H9 (cell line): ENCODE results near the gene DTNB. TPM values are rescaled to one million over a fixed set of nuclear protein-coding genes. Genes with fewer than 3 reads are reported as not detected.

Experiments used
- DNase-seq: peaks from one replicate; pipeline ENCODE4 v3.0.0-alpha.2; 2017
- H2AFZ ChIP-seq: one replicate; pipeline ENCODE4 v1.6.1; 2013; ENCODE audit warnings: mild to moderate bottlenecking, low read length, control low read depth, moderate library complexity
- H2AK5ac ChIP-seq: 2 replicates; pipeline ENCODE4 v1.6.1; 2013; ENCODE audit warnings: low read length, control low read depth, mixed read lengths; ENCODE audit not compliant: insufficient read length
- H2BK120ac ChIP-seq: one replicate; pipeline ENCODE4 v1.6.1; 2013; ENCODE audit warnings: low read depth, mild to moderate bottlenecking, low read length, control low read depth, inconsistent platforms; ENCODE audit not compliant: poor library complexity, severe bottlenecking
- H2BK12ac ChIP-seq: 2 replicates; pipeline ENCODE4 v1.6.1; 2013; ENCODE audit warnings: low read length, control low read depth, mixed read lengths, low read depth; ENCODE audit not compliant: insufficient read length
- H2BK15ac ChIP-seq: 2 replicates; pipeline ENCODE4 v1.6.1; 2013; ENCODE audit warnings: low read depth, low read length, control low read depth
- H2BK20ac ChIP-seq: one replicate; pipeline ENCODE4 v1.6.1; 2013; ENCODE audit warnings: low read depth, mild to moderate bottlenecking, low read length, control low read depth, inconsistent platforms; ENCODE audit not compliant: poor library complexity, severe bottlenecking
- H2BK5ac ChIP-seq: 2 replicates; pipeline ENCODE4 v1.6.1; 2013; ENCODE audit warnings: low read length, control low read depth, mixed read lengths; ENCODE audit not compliant: insufficient read length
- H3K14ac ChIP-seq: 2 replicates; pipeline ENCODE4 v1.6.1; 2013; ENCODE audit warnings: low read length, control low read depth; ENCODE audit not compliant: insufficient read depth
- H3K18ac ChIP-seq: 2 replicates; pipeline ENCODE4 v1.6.1; 2013; ENCODE audit warnings: low read depth, mild to moderate bottlenecking, mixed read lengths, low read length, control low read depth; ENCODE audit not compliant: insufficient read length
- H3K23ac ChIP-seq: 2 replicates; pipeline ENCODE4 v1.6.1; 2013; ENCODE audit warnings: low read length, control low read depth, mixed read lengths, low read depth; ENCODE audit not compliant: insufficient read length
- H3K23me2 ChIP-seq: 2 replicates; pipeline ENCODE4 v1.6.1; 2013; ENCODE audit warnings: low read depth, mild to moderate bottlenecking, mixed read lengths, low read length, control low read depth; ENCODE audit not compliant: insufficient read length, poor library complexity, severe bottlenecking
- H3K27ac ChIP-seq: 2 replicates; pipeline ENCODE4 v1.5.1; 2013; ENCODE audit warnings: low read length, control low read depth, mixed read lengths, low read depth; ENCODE audit not compliant: insufficient read length
- H3K27me3 ChIP-seq: 2 replicates; pipeline ENCODE4 v1.6.1; 2013; ENCODE audit warnings: low read length, control low read depth, inconsistent platforms; ENCODE audit not compliant: insufficient read depth
- H3K4ac ChIP-seq: 2 replicates; pipeline ENCODE4 v1.6.1; 2013; ENCODE audit warnings: low read depth, mild to moderate bottlenecking, control low read depth, inconsistent platforms, low read length, moderate library complexity
- H3K4me1 ChIP-seq: 2 replicates; pipeline ENCODE4 v1.6.1; 2013; ENCODE audit warnings: low read length, control low read depth, inconsistent platforms; ENCODE audit not compliant: insufficient read depth
- H3K4me2 ChIP-seq: 2 replicates; pipeline ENCODE4 v1.6.1; 2013; ENCODE audit warnings: low read length, control low read depth, mixed read lengths; ENCODE audit not compliant: insufficient read length, insufficient read depth
- H3K56ac ChIP-seq: 2 replicates; pipeline ENCODE4 v1.6.1; 2013; ENCODE audit warnings: low read depth, mild to moderate bottlenecking, mixed read lengths, low read length, control low read depth; ENCODE audit not compliant: insufficient read length
- H3K79me1 ChIP-seq: 2 replicates; pipeline ENCODE4 v1.6.1; 2013; ENCODE audit warnings: low read depth, mild to moderate bottlenecking, moderate library complexity, low read length, control low read depth, inconsistent platforms; ENCODE audit not compliant: insufficient read depth, poor library complexity, severe bottlenecking
- H3K79me2 ChIP-seq: 2 replicates; pipeline ENCODE4 v1.6.1; 2013; ENCODE audit warnings: low read length, control low read depth, inconsistent platforms; ENCODE audit not compliant: insufficient read depth
- H3K9ac ChIP-seq: 2 replicates; pipeline ENCODE4 v1.6.1; 2013; ENCODE audit warnings: low read length, control low read depth, mixed read lengths; ENCODE audit not compliant: insufficient read length; ENCODE audit errors: extremely low read depth
- H3K9me3 ChIP-seq: one replicate; pipeline ENCODE4 v1.6.1; 2013; ENCODE audit warnings: low read depth, low read length, inconsistent platforms; ENCODE audit not compliant: control insufficient read depth
- H3T11ph ChIP-seq: one replicate; pipeline ENCODE4 v1.6.1; 2013; ENCODE audit warnings: mild to moderate bottlenecking, low read length, control low read depth, inconsistent platforms
- H4K20me1 ChIP-seq: one replicate; pipeline ENCODE4 v1.6.1; 2013; ENCODE audit not compliant: control insufficient read depth, insufficient read length, insufficient read depth
- H4K5ac ChIP-seq: 2 replicates; pipeline ENCODE4 v1.6.1; 2013; ENCODE audit warnings: low read depth, mild to moderate bottlenecking, mixed read lengths, low read length, control low read depth; ENCODE audit not compliant: insufficient read length
- H4K8ac ChIP-seq: replicated peaks from 2 replicates; pipeline ENCODE4 v1.6.1; 2013; ENCODE audit warnings: low read length, control low read depth, mixed read lengths, low read depth; ENCODE audit not compliant: insufficient read length
- H4K91ac ChIP-seq: 2 replicates; pipeline ENCODE4 v1.6.1; 2013; ENCODE audit warnings: low read depth, mild to moderate bottlenecking, moderate library complexity, mixed read lengths, low read length, control low read depth; ENCODE audit not compliant: insufficient read length
- H3K27ac Mint-ChIP-seq, 3 experiments: 2 replicates in 2 of 3; 3 replicates in 1 of 3; pipeline ENCODE4 v1.8.0; 2020 to 2021; ENCODE audit warnings: mixed read lengths in 3 of 3, mild to moderate bottlenecking in 1 of 3, moderate library complexity in 1 of 3
- H3K27me3 Mint-ChIP-seq: 2 replicates; pipeline ENCODE4 v1.8.0; 2021; ENCODE audit warnings: low read depth, mild to moderate bottlenecking, moderate library complexity, mixed read lengths
- H3K36me3 Mint-ChIP-seq, 3 experiments: 2 replicates in 2 of 3; 3 replicates in 1 of 3; pipeline ENCODE4 v1.8.0; 2020 to 2021; ENCODE audit warnings: low read depth in 3 of 3, mixed read lengths in 3 of 3; ENCODE audit not compliant: insufficient read depth in 1 of 3
- H3K4me1 Mint-ChIP-seq, 2 experiments: 2 replicates each; pipeline ENCODE4 v1.8.0; 2020; ENCODE audit warnings: mixed read lengths in 2 of 2
- H3K4me3 Mint-ChIP-seq, 2 experiments: 2 replicates in 1 of 2; 3 replicates in 1 of 2; pipeline ENCODE4 v1.8.0; 2020 to 2021; ENCODE audit warnings: mild to moderate bottlenecking in 2 of 2, mixed read lengths in 2 of 2, moderate library complexity in 1 of 2
- H3K9me3 Mint-ChIP-seq, 2 experiments: 2 replicates in 1 of 2; 3 replicates in 1 of 2; pipeline ENCODE4 v1.8.0; 2020; ENCODE audit warnings: mild to moderate bottlenecking in 2 of 2, mixed read lengths in 2 of 2, moderate library complexity in 1 of 2
- CTCF ChIP-seq: fragments of 200-600 bp; sonication (generic); conservative IDR thresholded peaks from 3 replicates; pipeline ENCODE4 v1.8.0; 2021; ENCODE audit warnings: antibody characterized with exemption, mild to moderate bottlenecking
- WGBS: extraction: QIAGEN DNeasy Blood & Tissue Kit; methylation state at CpG from one replicate; pipeline ENCODE4 v1.1.7; 2013; ENCODE audit warnings: missing lambda C conversion rate, low lambda C conversion rate, mixed read lengths; ENCODE audit not compliant: insufficient read length; ENCODE audit errors: extremely low coverage; 5-methylcytosine and 5-hydroxymethylcytosine counted together
- total RNA-seq: library from RNA; stranded (reverse); gene quantifications from 2 replicates; pipeline ENCODE4 v1.2.1, GENCODE V29; 2021

Gene DTNB
- total RNA-seq, 1 experiment from 2014 or later = 26.7 TPM

GRCh38 chr2:25341753-25342371 is 331.5 kb downstream of the DTNB start, which contains the start of gene DNMT3A:
TSS of gene DNMT3A (minus strand) at chr2:25341925. CDS start at chr2:25313984, 27,941 bp downstream.
- no peak within 1 kb of the TSS for H2BK20ac ChIP-seq
- H3K9me3 ChIP-seq = no peaks in the 10 kb centered on the region
- peaks cover 24 to 31% of the 10 kb centered on the region in 2 experiments for H3K4me1 Mint-ChIP-seq
- H3K36me3 Mint-ChIP-seq = no peaks in the 10 kb centered on the region; a peak in 1 of 7 replicates
- no peaks in the 10 kb centered on the region for H3K79me2 ChIP-seq
- H3K4me3 Mint-ChIP-seq = peak within 1 kb of the TSS; percentile 62 to 82
- WGBS = no CpG with 5 or more reads among the region's 100 CpGs
- no peak for TF ChIP-seq CTCF
- H3K9me3 Mint-ChIP-seq = no peaks in the 10 kb centered on the region
- H2BK15ac ChIP-seq = no peak within 1 kb of the TSS
- H3K18ac ChIP-seq = no peak within 1 kb of the TSS
- H2AFZ ChIP-seq = no peak within 1 kb of the TSS
- peaks cover 6% of the 10 kb centered on the region for H3K23me2 ChIP-seq
- no peak within 1 kb of the TSS for H3K23ac ChIP-seq
- peak; percentile 62 for DNase-seq
- H4K20me1 ChIP-seq = no peaks in the 10 kb centered on the region
- no peak within 1 kb of the TSS for H3T11ph ChIP-seq
- H2BK120ac ChIP-seq = no peak within 1 kb of the TSS
- no peak within 1 kb of the TSS for H2BK12ac ChIP-seq
- no peak within 1 kb of the TSS for H3K56ac ChIP-seq
- H3K27me3 Mint-ChIP-seq = peaks cover 30% of the 10 kb centered on the region
- no peak within 1 kb of the TSS for H3K27ac ChIP-seq
- H3K4ac ChIP-seq = no peak within 1 kb of the TSS
- H3K79me1 ChIP-seq = no peaks in the 10 kb centered on the region
- no peak within 1 kb of the TSS for H3K9ac ChIP-seq
- no peak within 1 kb of the TSS for H4K91ac ChIP-seq
- no peaks in the 10 kb centered on the region; the same call in 1 of the 2 replicates for H3K27me3 ChIP-seq
- H3K4me1 ChIP-seq = peaks cover 1% of the 10 kb centered on the region; the same call in 1 of the 2 replicates
- H2AK5ac ChIP-seq = no peak within 1 kb of the TSS
- peak within 1 kb of the TSS; percentile 50 for H3K4me2 ChIP-seq
- no peak within 1 kb of the TSS for H3K27ac Mint-ChIP-seq
- H4K8ac ChIP-seq = no peak within 1 kb of the TSS
- no peak within 1 kb of the TSS; the same call in 1 of the 2 replicates for H3K14ac ChIP-seq
- no peak within 1 kb of the TSS for H4K5ac ChIP-seq
- no peak within 1 kb of the TSS for H2BK5ac ChIP-seq
